Activated T-cell treated with anti-CD3 and anti-CD28 coated beads, Interleukin-2, amount 50 U/mL, for 48 hours (primary cell): ENCODE measurements around the gene MED13.
"Not testable (repeated sequence)": the region's sequence is repeated elsewhere in the genome, so short reads cannot be mapped to it uniquely, and the experiment has no call there.

Source experiments
- DNase-seq, 2 experiments: peaks; one replicate each; pipeline ENCODE4 v3.0.0-alpha.2; 2020

Gene MED13

DNA sequence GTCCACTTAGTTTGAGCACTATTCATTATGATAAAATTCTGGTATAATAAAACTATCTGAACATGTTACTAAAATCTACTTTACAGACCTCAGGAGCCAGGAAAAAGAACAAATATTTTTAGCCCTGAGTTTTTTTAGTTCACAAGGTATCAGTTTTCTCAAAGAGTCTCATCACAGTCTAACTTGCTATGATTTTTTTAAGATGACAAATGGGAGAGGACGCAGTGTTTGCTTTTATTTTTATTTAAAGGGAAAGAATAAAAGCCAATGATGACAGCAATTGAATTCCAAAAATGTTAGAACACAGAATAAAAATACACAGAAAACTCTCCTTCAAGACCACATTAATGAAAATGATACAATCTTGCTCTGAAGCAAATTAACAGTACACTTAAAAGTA is 7.4 kb downstream of the MED13 start:
- no peak for DNase-seq

GRCh38 chr17:62052765-62053338 is 12.2 kb downstream of the MED13 start:
- DNase-seq = no peak

DNA sequence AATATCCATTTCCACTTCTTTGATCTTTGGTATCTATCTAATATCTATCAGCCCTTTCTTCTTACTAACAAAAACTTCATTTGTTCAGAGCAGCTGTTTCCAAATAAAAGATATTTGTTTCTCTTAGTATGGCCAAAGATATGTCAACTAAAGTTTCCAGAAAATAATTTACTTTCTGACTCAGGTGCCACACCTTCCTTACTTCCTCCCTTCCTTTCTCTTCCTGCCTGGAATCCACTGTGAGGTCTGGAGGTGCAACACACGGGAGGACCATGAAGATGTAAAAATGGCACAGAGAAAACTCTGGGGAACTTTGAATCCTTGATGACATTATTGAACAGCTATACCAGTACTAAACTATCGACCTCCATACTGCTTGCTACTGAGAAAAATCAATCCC is 14.0 kb downstream of the MED13 start:
- DNase-seq = no peak

- no peak for DNase-seq
Observed at GRCh38 chr17:62049299-62049698, 15.8 kb downstream of the MED13 start.

- DNase-seq = no peak
Observed at GRCh38 chr17:62048262-62048661, 16.8 kb downstream of the MED13 start.

DNA sequence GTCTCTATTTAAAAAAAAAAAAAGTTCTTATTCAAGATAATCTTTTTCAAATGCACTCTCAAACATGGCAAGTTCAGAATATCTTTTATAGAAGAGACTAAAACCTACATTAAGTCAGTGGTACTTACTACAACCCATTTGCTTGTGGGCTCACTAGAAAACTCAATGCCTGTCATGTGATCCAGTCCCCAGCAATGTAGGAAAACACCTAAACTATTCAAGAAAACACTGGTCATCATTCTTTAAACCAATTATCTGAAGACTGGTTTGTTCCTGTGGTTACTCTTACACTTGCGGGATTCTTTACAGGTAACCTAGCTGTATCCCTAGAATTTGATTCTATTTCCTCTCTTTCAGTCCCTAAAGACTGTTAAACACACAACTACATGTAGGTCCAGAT is 19.6 kb downstream of the MED13 start:
- DNase-seq = no peak

GRCh38 chr17:62045109-62045508 is 20.0 kb downstream of the MED13 start:
- DNase-seq = no peak

DNA sequence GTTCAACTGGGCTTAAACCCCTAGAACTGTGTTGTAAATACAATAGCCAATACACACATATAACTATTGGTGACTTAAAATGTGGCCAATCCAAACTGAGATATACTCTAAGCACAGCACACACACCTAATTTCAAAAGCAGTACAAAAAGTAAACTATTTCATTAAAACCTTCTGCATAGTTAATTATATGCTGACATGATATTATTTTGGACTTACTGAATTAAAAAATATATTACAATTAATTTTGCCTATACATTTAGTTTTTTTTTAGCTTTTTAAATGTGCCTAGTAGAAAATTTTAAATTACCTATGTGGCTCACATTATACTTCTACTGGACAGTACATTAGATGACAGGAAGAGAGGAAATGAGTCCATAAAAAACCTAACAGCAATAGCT is 21.5 kb downstream of the MED13 start:
- DNase-seq = no peak

GRCh38 chr17:62043140-62043539 is 21.9 kb downstream of the MED13 start:
- no peak for DNase-seq

DNA sequence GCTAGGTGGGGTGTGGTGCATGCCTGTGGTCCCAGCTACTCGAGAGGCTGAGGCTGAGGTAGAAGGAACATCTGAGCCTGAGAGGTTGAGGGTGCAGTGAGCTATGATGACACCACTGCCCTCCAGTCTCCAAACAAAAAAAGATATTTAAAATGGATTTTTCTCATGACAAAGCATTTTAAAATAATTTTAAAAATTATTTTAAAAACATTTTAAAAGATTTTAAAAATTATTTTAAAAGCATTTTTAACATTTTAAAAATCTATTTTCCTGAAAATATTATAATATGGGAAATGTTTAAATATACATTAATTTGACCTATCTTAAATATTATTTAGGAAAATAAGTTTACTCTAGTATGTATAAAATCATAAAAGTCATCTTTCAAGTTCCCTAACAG is 26.8 kb downstream of the MED13 start:
- DNase-seq = no peak

DNA sequence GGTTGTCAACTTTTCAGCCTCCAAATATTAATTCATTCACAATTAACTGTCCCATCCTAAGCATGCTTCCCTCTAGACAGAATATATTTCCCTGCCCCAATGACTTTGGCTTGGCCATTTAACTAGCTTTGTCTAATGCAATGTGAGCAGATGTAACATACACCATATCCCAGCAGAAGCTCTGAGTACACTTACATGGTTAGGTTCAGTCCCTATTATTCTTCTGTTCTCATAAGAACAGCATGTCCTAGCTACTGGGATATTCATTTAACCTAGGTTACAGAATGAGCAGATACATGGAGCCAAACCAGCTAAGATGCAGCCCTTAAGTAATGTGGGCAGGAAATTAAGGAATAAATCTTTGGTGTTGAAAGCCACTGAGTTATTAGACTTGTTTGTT is 31.8 kb downstream of the MED13 start:
- no peak for DNase-seq

- no peak for DNase-seq
Observed at GRCh38 chr17:62032480-62032879, 32.6 kb downstream of the MED13 start.

DNA sequence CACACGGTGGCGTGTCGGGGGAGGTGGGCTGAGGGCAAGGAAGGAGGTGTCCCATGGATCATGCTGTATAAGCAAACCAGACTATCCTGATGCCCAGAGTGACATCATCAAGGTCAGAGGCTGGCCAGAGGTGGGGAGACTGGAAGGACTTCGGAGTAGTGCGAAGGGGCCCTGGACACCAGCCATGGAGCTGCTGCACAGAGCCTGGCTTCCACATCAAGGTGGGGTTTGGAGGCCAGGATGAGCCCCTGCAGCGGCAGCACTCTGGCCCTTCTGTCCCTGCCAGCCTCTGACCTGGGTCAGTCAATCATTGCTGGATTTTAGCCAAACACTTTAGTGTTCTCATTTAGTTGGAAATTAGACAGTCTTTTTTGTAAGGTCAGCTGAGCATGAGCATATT is 34.8 kb downstream of the MED13 start:
- DNase-seq = no peak

DNA sequence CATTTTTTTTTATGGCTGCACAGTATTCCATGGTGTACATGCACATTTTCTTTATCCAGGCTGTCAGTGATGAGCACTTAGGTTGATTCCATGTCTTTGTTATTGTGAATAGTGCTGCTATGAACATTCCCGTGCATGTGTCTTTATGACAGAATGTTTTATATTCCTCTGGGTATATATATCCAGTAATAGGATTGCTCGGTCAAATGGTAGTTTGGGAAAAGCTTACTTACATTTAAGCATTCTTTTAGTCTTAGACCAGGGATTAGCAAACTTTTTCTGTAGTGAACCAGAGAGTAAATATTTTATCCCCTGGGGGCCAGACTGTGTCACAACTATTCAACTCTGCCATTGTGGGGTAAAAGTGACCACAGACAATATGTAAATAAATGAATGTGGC is 40.2 kb downstream of the MED13 start:
- DNase-seq = no peak

DNA sequence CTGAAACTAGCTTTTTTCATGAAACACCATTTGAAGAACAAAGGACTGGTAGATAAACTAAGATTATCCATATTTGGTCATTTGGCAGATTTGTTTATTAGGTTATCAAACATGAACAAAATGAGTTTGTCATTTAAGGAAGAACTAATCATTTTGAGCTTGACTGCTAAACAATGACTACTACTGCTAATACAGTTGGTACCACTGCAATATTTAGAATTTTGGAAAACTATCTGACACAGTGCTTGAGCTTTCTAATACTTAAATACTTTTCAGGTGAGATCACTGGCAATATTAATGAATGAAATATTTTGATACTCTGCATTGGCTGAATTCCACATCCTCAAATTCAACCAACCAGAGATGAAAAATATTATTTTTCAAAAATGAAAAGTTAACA is 47.2 kb downstream of the MED13 start:
- DNase-seq = no peak

GRCh38 chr17:62017496-62017895 is 47.6 kb downstream of the MED13 start:
- no peak for DNase-seq

GRCh38 chr17:62014526-62014925 is 50.6 kb downstream of the MED13 start:
- no peak for DNase-seq

DNA sequence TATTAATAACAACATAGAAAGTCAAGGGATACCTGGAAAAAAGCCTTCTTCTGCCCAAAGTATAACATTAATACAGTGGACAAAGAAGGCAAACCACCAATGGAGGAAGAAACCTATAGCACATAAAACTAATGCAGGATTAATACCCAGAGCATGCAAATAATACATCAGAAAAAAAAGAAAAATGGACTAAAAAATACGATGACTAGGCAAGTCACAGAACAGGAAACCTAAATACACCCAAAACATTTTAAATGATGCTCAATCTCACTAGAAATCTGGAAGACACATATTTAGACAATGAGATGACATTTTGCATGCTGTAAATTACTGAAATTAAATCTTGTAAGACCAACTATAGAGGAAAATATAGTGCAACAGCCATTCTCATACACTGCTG is 55.9 kb downstream of the MED13 start:
- DNase-seq = no peak

DNA sequence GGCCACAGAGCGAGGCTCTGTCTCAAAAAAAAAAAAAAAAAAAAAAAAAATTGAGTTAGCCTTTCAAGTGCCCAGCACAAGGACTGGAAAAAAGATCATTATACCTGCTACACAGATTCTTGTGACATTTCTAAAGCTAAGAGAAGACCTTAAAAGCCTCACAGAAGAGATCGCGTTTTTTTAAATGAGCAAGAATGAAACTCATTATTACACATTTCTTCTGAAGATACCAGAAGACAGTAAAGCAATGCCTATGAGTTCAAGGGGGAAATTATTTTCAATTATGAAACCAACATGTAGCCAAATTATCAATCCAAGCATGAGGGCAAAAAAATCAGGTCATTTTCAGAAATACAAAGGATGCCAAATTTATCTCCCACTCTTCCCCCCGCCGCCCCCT is 56.8 kb downstream of the MED13 start:
- no peak for DNase-seq

- no peak for DNase-seq
Observed at GRCh38 chr17:62004388-62004787, 60.7 kb downstream of the MED13 start.

- not testable (repeated sequence) for DNase-seq
Observed at GRCh38 chr17:62003141-62003540, 61.9 kb downstream of the MED13 start.

DNA sequence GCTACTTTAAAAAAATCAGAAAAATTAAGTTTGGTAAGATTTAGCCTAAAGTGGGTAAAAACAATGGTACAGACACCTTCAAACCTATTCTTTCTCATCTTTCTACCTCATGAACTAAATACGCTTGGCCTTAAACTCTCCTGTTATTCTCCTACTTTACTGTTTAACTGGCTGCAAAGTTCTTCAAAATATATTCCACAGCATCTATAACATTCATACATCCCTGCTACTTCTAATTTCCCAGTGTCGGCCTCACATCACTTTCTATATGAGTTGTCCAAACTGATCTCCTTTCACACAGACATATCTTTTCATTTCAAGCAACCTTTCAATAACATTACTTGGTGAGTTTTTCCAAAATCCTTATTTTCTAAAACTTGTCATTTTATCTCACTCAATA is 64.0 kb downstream of the MED13 start:
- no peak for DNase-seq

DNA sequence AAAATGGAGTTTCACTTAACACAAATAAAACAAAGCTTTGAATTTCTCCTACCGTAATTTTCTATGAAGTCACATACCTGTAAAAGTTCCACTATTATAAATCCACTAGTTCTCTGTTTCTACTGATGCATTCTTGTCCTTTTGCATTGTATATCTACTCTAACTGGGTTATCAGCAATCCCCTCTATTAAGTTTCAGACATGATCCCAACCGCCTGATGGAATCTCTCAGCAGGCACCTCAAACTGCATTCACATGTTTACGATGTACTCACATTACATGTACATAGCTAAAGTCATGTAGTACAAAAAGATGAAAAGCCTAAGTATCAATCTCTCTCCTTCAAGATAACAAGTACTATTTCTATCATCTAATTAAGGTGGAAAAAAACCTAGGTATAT is 64.9 kb downstream of the MED13 start:
- no peak for DNase-seq

DNA sequence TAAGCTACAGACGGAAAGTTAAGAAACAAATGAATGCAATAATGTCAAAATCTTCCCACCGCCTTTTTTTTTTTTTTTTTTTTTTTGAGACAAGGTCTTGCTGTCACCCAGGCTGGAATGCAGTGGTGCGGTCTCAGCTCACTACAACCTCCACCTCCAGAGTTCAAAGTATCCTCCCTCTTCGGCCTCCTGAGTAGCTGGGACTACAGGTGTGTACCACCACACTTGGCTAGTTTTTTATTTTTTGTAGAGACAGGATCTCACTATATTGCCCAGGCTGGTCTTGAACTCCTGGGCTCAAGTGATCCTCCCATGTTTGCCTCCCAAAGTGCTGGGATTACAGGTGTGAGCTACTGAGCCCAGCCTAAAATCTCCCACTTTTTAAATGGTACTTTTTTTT is 66.5 kb downstream of the MED13 start:
- not testable (repeated sequence) for DNase-seq

- no peak for DNase-seq
Observed at GRCh38 chr17:61997664-61998063, 67.4 kb downstream of the MED13 start.
